WI38 (cell line): ENCODE results near the gene MRGPRG.

Experiments
- H3K4me3 ChIP-seq: 2 replicates; pipeline ENCODE4 v1.5.1; 2011; ENCODE audit warnings: low read depth, mild to moderate bottlenecking, control low read depth, low read length
- CTCF ChIP-seq: IDR thresholded peaks from 2 replicates; pipeline ENCODE4 v1.5.1; 2012; ENCODE audit warnings: low read depth, mild to moderate bottlenecking, control low read depth, low read length

The MRGPRG gene

DNA sequence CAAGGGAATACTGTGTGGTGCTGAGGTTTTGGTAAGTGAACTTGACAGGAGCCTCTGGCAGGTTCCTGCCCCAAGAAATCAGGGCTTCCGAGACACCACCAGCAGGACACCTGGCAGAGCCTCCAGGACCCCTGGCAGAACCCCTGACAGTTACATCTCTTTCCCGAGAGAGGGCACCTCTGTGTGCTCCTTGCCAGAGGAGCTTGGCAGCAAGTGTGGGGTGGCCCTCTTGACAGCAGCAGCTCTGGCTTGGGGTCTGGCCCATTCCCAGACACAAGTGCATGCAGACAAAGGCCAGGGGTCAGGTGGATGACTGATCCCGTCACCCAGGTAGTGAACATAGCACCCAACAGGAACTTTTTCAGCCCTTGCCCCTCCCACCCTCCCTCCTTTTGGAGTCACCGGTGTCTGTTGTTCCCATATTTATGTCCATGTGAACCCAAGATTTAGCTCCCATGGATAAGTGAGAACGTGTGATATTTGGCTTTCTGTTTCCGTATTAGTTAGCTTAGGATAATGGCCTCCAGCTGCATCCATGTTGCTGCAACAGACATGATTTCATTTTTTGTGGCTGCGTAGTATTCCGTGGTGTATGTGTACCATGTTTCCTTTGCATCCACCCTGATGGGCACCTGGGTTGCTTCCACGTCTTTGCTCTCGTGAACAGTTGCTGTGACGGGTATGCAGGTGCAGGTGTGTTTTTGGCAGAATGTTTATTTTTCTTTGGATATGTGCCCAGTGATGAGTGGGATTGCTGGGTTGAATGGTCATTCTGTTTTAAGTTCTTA is 32.3 kb downstream of the MRGPRG start:
- no peak overlapping the region for H3K4me3 ChIP-seq
- no peak for TF ChIP-seq CTCF

GRCh38 chr11:3184732-3185347 is 33.8 kb downstream of the MRGPRG start:
- TF ChIP-seq CTCF: no peak
- no peak overlapping the region for H3K4me3 ChIP-seq

DNA sequence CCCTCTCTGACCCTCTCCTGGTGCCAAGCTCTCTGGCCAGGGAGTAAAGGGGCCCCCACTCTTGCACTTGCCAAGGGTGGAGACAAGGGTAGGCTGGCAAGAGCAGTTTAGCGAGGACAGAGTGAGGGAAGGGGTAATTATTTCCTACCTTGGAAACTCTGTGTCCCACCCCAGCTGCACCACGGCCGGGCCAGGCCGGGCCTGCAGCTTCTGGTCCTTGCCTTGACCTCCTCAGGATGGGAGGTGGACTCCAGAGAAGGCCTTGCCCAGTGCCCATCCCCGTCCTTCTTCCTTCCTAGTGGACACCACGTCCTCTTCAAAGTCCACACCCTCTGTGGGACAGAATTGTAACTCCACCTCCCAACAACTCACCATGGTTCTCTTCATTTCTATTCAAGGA is 35.1 kb downstream of the MRGPRG start:
- TF ChIP-seq CTCF: no peak
- H3K4me3 ChIP-seq: no peak overlapping the region

- H3K4me3 ChIP-seq: no peak overlapping the region
- no peak for TF ChIP-seq CTCF
These were observed 36.2 kb downstream of the MRGPRG start for GRCh38 chr11:3182462-3182852.

DNA sequence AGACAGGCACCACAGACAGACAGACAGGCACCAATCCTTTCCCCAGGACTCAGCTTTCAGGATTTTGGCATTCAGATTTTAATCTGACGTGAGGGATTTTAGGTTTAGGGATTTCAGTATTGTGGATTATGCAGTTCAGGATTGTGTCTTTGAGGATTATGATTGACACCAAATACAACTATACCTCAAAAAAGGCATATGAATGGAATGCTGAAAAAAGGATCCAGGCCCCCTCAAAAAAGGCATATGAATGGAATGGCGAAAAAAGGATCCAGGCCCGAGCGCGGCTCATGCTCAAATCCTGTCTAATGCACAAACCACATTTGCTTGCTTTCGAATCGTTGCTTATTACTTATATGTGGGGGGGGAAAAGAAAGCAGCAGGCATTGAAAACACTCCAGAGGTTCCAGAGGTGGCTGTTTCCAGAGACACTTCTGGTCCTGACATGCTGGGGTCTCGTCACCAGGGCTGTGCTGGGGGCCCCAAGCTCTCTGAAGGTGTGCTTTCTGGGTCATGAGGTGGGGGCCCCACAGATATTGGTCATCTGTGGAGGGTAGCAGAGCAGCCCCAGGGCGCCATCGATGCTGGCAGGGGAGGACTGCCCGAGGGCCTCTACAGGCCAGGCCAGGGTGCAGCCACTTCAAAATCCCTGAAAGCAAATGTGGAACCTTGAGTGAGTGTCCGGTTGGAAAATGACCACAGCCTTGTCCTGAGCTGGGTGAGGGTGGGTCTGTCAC is 36.7 kb downstream of the MRGPRG start:
- TF ChIP-seq CTCF: no peak
- no peak overlapping the region for H3K4me3 ChIP-seq

DNA sequence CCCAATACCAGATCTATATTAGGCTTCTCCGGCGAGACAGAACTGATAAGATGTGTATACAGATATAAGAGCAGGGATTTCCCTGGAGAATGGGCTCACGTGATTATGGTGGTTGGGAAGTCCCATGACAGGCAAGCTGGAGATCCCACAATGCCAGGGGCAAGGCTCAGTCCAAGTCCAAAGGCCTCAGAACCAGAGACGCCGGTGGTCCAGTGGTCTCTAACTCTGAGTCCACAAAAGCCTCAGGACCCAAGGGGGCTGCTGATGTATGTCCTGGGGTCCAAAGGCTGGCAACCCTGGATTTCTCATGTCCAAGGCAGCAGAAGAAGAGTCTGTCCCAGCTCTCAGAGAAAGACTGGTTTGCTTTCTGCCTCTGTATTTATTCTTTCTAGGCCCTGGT is 37.7 kb downstream of the MRGPRG start:
- TF ChIP-seq CTCF: no peak
- H3K4me3 ChIP-seq: no peak overlapping the region

- TF ChIP-seq CTCF: no peak
- no peak overlapping the region for H3K4me3 ChIP-seq
These were observed 40.3 kb downstream of the MRGPRG start for GRCh38 chr11:3178349-3178748.
